ENCODE data around the gene LILRA5.
"Not testable (repeated sequence)": the region's sequence is repeated elsewhere in the genome, so short reads cannot be mapped to it uniquely, and the experiment has no call there.

The LILRA5 gene

DNA sequence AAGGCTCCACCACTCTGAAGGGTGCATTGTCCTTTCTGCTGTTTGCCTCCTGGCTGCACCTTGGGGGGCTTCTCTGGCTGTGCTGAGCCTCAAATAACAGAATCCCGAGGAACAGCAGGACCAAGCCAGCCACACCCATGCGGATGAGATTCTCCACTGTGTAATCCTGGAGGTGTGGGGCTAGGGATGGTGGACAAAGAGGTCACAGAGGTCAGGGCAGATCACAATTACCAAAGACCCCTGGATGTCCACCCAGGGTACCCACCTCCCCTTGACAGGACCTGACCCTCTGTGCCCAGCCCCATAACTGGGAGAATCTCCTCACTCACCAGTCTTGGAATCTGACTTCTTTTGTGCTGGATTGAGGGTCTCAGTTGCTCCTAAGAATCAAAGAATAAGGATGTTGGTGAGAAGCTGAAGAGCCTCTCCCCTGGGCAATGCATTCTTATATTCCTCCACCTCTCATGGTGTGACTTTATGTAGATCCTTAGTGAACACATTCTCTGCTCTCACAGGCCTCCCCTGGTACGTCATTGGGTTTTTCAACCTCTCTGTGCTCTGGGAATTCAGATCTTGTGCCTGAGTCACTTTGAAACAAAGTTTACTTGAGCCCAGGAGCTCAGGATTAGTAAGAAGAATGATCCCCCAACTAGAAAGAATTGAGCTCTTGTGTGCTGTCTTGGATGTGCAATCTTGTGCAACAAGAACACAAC lies 20.8 kb upstream of the LILRA5 start:
- no peak for DNase-seq

- DNase-seq: no peak
Measured at GRCh38 chr19:54332149-54332548, 19.2 kb upstream of the LILRA5 start.

- DNase-seq: no peak
Measured at GRCh38 chr19:54331626-54332025, 18.7 kb upstream of the LILRA5 start.

GRCh38 chr19:54329476-54330165 lies 16.7 kb upstream of the LILRA5 start:
- no peak for DNase-seq

DNA sequence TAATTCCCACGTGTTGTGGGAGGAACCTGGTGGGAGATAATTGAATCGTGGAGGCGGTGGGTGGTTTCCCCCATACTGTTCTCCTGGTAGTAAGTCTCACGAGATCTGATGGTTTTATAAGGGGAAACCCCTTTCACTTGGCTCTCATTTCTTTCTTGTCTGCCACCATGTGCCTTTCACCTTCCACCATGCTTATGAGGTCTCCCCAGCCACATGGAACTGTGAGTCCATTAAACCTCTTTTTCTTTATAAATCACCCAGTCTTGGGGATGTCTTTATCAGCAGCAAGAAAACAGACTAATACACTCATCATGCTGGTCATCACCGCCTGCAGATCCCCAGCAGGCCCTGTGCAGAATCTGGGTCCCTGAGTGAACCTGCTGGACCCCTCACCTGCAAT lies 15.8 kb upstream of the LILRA5 start:
- DNase-seq: not testable (repeated sequence)

- no peak for DNase-seq
Measured at GRCh38 chr19:54325631-54326030, 12.7 kb upstream of the LILRA5 start.

GRCh38 chr19:54325194-54325621 lies 12.2 kb upstream of the LILRA5 start:
- peak; percentile 31 for DNase-seq

DNA sequence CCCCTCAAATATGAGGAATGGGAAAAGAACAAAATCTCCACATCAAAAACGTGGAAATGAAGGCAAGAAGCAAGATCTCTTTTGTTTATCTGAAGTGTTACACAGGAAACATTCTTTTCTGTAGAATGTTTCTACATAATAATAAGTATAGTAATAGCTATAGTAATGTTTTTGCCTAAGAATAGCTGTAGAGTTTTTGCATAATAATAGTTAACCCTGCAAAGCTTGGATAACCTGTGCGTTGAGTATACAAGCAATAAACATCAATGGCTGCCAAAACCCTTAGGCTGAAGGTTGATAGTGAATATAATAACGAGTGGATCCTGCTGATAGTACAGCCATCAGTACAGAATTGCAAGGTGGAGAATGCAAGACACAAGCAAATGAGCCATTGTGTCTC lies 11.1 kb upstream of the LILRA5 start:
- no peak for DNase-seq

- DNase-seq: not testable (repeated sequence)
Measured at GRCh38 chr19:54322934-54323333, 10.0 kb upstream of the LILRA5 start.

DNA sequence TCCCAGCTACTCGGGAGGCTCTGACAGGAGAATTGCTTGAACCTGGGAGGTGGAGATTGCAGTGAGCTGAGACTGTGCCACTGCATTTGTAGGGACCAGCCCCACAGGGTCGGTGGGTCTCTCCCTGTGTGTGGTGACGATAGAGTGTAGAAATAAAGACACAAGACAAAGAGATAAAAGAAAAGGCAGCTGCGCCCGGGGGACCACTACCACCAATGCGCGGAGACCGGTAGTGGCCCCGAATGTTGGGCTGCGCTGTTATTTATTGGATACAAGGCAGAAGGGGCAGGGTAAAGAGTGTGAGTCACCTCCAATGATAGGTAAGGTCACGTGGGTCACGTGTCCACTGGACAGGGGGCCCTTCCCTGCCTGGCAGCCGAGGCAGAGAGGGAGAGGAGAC lies 9.3 kb upstream of the LILRA5 start:
- DNase-seq: not testable (repeated sequence)

- no peak for DNase-seq
Measured at GRCh38 chr19:54319892-54320670, 7.1 kb upstream of the LILRA5 start.

- no peak for DNase-seq
Measured at GRCh38 chr19:54319049-54319448, 6.1 kb upstream of the LILRA5 start.

DNA sequence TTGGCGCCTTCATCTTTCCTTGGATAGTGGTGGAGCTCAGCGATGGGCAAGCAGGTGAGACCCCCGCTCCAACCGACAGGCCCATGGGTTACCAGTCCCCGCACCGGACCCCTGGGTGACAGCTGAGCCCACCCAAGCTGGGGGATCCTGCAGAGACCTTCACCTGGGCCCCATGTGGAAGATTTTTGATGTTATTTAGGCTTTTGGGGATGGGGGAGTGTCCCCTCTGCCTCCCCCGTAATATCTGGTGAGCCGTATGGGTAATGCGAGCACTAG lies 4.9 kb upstream of the LILRA5 start:
- DNase-seq: no peak

DNA sequence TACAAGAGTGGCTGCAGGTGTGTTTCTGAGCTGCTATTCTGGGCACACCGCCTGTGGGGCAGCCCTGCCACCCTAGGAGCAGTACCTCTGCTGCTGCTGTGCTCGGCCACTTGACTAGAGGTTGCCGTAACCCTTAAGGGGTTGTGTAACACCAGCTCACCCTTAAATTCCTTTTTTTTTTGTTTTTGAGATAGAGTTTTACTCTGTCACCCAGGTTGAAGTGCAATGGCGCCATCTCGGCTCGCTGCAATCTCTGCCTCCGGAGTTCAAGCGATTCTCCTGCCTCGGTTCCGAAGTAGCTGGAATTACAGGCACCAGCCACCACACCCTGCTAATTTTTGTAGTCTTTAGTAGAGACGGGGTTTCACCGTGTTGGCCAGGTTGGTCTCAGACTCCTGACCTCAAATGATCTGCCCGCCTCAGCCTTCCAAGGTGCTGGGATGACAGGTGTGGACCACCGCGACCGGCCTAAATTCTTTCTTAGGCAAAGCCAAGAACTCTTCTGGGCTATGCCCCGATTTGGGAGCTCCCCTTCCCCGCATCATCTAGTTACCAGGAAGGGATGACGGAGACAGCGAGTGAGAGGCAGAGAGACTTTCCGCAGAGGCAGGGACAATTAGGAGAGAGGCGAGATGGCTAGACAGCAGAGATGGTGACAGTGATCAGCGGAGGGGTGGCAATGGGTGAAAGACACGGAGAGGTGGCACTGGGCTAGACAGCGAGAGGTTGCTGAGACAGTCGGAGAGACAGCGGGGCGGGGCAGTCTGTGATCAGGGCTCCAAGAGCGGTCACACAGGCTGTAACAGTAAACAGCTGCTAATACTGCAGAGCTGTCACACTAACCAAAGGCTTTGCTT lies 4.4 kb upstream of the LILRA5 start:
- no peak for DNase-seq

- DNase-seq: no peak
Measured at GRCh38 chr19:54316746-54317107, 3.8 kb upstream of the LILRA5 start.

GRCh38 chr19:54315956-54316355 lies 3.0 kb upstream of the LILRA5 start:
- no peak for DNase-seq

DNA sequence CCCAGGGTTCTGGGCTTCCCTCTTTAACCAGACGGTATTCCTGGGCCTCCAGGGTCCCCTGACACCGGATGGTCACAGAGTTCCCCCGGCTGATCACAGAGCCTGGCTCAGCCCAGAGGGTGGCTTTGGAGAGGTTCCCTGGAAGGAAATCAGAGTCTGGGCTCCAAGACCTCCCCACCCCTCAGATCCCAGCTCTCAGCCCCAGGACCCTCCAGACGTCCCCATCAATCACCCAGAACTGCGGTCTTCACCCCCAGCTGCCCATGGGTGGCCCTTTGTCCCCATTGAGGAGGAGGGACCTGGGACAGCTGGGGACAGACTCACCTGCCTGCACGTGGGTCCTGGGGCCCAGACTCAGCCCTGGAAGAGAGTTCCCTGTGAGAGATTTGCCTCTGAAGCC lies 955 bp downstream of the LILRA5 start:
- no peak for DNase-seq

- DNase-seq: no peak
Measured at GRCh38 chr19:54311486-54311885, 1.5 kb downstream of the LILRA5 start.

GRCh38 chr19:54310543-54310942 lies 2.4 kb downstream of the LILRA5 start:
- DNase-seq: no peak

- DNase-seq: no peak
Measured at GRCh38 chr19:54309811-54310210, 3.2 kb downstream of the LILRA5 start.

GRCh38 chr19:54307389-54308020 lies 5.5 kb downstream of the LILRA5 start:
- DNase-seq: no peak

GRCh38 chr19:54305141-54305540 lies 7.8 kb downstream of the LILRA5 start:
- DNase-seq: no peak

DNA sequence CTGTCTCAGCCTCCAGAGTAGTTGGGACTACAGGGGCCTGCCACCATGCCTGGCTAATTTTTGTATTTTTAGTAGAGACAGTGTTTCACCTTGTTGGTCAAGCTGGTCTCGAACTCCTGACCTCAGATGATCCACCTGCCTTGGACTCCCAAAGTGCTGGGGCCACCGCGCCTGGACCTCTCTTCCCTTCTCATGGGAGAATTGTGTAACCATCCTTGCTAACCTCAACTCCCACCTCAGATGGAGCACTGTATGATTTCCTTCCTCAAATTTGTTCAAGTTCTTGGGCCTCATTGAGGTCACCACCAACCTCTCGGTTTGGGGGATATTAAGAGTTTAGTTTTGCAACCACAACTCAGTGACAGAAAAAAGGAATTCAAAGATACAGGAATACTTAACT lies 10.7 kb downstream of the LILRA5 start:
- peak; percentile 46 for DNase-seq

All from GDM1 (cell line).